Lower lobe of right lung (tissue), 2 donors: Measurements from ENCODE around the gene PRKAB2. TPM values are rescaled to one million over a fixed set of nuclear protein-coding genes. Genes with fewer than 3 reads are reported as not detected.
"Not testable (repeated sequence)": the region's sequence is repeated elsewhere in the genome, so short reads cannot be mapped to it uniquely, and the experiment has no call there.

Experiments used
- ATAC-seq, 2 donors: fragments of 200-7000 bp; cut with Tn5 transposase; one replicate each; pipeline ENCODE4 v1.9.1; 2020 to 2022; ENCODE audit warnings: mild to moderate bottlenecking in 2 of 2, moderate library complexity in 2 of 2
- DNase-seq: peaks from one replicate; pipeline ENCODE4 v3.0.0-alpha.2; 2020
- H3K27ac ChIP-seq: fragments of 200-600 bp; one replicate; pipeline ENCODE4 v1.8.0; 2022
- H3K27me3 ChIP-seq: fragments of 200-600 bp; one replicate; pipeline ENCODE4 v1.8.0; 2022; ENCODE audit warnings: low read depth
- H3K36me3 ChIP-seq: fragments of 200-600 bp; one replicate; pipeline ENCODE4 v1.8.0; 2022; ENCODE audit warnings: mild to moderate bottlenecking
- H3K4me1 ChIP-seq: fragments of 200-600 bp; one replicate; pipeline ENCODE4 v1.8.0; 2022
- H3K4me3 ChIP-seq: fragments of 200-600 bp; one replicate; pipeline ENCODE4 v1.8.0; 2022; ENCODE audit warnings: mild to moderate bottlenecking
- H3K9me3 ChIP-seq: fragments of 200-600 bp; one replicate; pipeline ENCODE4 v1.8.0; 2022
- intact Hi-C: fragments of 100-400 bp; cut with DNase I; formaldehyde crosslinking; loops from one replicate; pipeline ENCODE4 v1.11.0; 2022
- total RNA-seq: library from RNA; stranded (reverse); fragmentation: NEBNext Ultra II Directional; extraction: Animal tissue kit (Norgen Biotek cat#: 25700); gene quantifications from one replicate; pipeline ENCODE4 v1.2.1, GENCODE V29; 2021
- TF ChIP-seq, protein P1 (sequence below): fragments of 200-600 bp; IDR thresholded peaks from one replicate; pipeline ENCODE4 v1.8.0; 2022; ENCODE audit warnings: antibody characterized with exemption, mild to moderate bottlenecking
- donor health status: DM: no; HTN: yes; CAD: no; lungs with severe emphysema.

The PRKAB2 gene
- total RNA-seq, 1 donor from 2014 or later, result 11.3 TPM

DNA sequence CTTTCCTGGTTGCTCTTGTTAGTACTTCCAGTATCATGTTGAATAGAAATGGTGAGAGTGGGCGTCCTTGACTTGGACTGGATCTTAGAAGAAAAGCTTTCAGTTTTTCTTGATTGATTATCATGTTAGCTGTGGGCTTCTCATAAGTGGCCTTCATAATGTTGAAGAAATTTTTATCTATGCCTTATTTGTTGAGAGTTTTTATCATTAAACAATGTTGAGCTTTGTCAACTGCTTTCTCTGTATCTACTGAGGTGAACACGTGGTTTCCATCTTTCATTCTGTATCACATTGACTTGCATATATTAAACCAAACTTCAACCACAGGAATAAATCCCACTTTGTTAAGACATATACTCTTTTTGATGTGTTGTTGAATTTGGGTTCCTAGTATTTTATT is 29.4 kb downstream of the PRKAB2 start:
- DNase-seq (no peak), ATAC-seq (no peak)
- Histone ChIP-seq H3K27me3 (no peaks in the 10 kb centered on the region), H3K27ac (no peak overlapping the region), H3K4me1 (no peaks in the 10 kb centered on the region), H3K36me3 (no peaks in the 10 kb centered on the region), H3K4me3 (no peak overlapping the region), H3K9me3 (no peaks in the 10 kb centered on the region)
- intact Hi-C loops, result no loop called here
- TF ChIP-seq, protein P1, sequence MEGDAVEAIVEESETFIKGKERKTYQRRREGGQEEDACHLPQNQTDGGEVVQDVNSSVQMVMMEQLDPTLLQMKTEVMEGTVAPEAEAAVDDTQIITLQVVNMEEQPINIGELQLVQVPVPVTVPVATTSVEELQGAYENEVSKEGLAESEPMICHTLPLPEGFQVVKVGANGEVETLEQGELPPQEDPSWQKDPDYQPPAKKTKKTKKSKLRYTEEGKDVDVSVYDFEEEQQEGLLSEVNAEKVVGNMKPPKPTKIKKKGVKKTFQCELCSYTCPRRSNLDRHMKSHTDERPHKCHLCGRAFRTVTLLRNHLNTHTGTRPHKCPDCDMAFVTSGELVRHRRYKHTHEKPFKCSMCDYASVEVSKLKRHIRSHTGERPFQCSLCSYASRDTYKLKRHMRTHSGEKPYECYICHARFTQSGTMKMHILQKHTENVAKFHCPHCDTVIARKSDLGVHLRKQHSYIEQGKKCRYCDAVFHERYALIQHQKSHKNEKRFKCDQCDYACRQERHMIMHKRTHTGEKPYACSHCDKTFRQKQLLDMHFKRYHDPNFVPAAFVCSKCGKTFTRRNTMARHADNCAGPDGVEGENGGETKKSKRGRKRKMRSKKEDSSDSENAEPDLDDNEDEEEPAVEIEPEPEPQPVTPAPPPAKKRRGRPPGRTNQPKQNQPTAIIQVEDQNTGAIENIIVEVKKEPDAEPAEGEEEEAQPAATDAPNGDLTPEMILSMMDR, result no peak

DNA sequence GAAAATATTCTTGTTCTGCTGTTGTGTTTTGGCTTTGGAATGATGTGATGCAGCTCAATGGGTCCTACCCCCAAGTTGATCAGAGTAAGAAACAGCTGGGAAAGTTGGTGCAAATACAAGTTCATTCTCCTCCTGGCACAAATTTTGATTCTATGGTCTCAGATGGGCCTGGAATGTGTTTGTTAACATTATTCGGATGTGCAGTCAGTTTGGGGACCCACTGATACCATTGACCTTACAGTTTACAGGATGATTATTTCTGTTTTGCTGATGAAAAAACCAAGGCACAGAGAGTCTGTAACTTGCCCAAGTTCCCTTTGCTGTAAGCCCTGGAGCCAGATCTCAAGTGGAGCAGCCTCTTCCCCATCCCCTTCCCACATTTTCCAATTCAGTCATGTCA is 41.5 kb downstream of the PRKAB2 start:
- DNase-seq, H3K27me3 ChIP-seq, H3K9me3 ChIP-seq, H3K4me1 ChIP-seq, H3K27ac ChIP-seq, intact Hi-C loops, H3K36me3 ChIP-seq, H3K4me3 ChIP-seq: not testable (repeated sequence)
- peak in 1 of 2 donors; percentile 19 for ATAC-seq

DNA sequence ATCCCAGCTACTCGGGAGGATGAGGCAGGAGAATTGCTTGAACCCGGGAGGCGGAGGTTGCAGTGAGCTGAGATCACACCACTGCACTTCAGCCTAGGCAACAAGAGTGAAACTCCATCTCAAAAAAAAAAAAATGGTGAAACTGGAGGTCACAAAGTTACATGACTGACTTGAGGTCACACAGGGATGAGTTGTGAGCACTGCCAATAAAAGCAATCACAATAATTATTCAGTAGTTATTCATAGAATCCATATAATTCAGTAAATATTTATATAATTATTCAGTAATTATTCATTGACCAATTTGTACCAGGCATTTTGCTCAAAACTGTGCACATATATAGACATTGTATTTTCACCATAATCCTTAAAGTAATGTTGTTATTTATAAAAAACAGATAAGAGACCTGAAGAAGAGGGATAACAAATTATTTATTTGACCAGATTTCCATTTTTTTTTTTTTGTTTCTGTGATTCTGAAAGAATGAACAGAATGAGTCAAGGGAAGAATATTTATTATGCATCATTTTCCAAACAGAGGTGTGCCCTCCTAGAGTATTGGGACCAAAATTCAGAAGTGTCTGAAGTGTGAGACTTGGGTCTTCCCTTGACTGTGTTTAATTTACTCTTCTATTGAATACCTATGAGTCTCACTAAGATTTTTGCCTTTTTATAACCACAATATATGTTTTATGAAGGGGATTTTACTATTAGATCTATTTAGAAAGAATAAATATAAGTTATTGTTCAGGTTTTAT is 43.0 kb downstream of the PRKAB2 start:
- TF ChIP-seq, protein P1, result no peak
- no peaks in the 10 kb centered on the region for H3K27me3 ChIP-seq
- intact Hi-C loops, result no loop called here

DNA sequence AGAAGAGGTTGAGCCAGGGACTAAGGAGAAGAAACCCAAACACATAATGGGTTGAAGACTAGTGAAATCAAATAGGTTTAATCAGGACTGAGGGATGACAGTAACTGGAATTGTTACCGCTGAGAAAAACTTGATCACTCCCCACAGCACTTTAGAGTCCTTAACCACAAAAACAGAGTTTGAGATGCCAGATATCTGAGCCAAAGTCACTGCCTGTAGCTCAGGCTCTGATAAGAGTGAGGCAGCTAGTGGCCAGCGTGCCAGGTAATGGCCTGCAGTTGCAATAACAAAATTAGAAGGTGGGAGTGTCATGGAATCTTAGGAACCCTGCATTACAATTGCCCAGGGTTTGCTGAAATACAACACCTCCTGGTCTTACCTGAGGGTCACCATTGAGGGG is 48.0 kb downstream of the PRKAB2 start:
- TF ChIP-seq, protein P1, result no peak
- Histone ChIP-seq H3K4me3 (no peak overlapping the region), H3K27me3 (no peaks in the 10 kb centered on the region), H3K36me3 (no peaks in the 10 kb centered on the region), H3K4me1 (no peaks in the 10 kb centered on the region), H3K9me3 (no peaks in the 10 kb centered on the region), H3K27ac (no peak overlapping the region)
- intact Hi-C loops, result no loop called here
- no peak for DNase-seq
- no peak for ATAC-seq

More for the DNA sequence above, 43.0 kb downstream of the PRKAB2 start:
- H3K36me3 ChIP-seq, result no peaks in the 10 kb centered on the region
- ATAC-seq (no peak), DNase-seq (no peak)
- H3K9me3 ChIP-seq, result no peaks in the 10 kb centered on the region
- H3K4me1 ChIP-seq, result no peaks in the 10 kb centered on the region
- H3K4me3 ChIP-seq, result no peak overlapping the region
- H3K27ac ChIP-seq, result no peak overlapping the region

DNA sequence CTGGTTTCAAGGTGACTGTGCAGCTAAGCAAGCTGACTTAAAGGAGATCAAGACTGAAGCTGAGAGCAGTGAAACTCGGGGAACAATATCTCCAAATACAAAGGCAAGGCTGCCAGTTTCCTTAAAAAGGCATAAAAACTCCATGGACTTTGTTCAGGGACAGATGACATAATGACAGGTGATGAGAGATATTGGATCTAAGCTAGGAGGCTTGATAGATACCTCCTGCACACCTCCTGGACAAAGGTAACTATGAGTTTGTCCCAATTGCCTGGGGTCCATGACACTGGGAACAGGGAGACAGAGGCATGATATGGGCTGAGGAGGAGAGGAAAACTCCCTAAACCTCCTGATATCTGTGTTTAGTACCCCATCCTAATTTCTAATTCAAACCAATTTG is 55.2 kb downstream of the PRKAB2 start:
- TF ChIP-seq, protein P1, result no peak
- Histone ChIP-seq H3K9me3 (no peaks in the 10 kb centered on the region), H3K36me3 (no peaks in the 10 kb centered on the region), H3K27me3 (no peaks in the 10 kb centered on the region), H3K4me1 (no peaks in the 10 kb centered on the region), H3K27ac (no peak overlapping the region), H3K4me3 (no peak overlapping the region)
- intact Hi-C loops, result no loop called here
- no peak for ATAC-seq
- no peak for DNase-seq

DNA sequence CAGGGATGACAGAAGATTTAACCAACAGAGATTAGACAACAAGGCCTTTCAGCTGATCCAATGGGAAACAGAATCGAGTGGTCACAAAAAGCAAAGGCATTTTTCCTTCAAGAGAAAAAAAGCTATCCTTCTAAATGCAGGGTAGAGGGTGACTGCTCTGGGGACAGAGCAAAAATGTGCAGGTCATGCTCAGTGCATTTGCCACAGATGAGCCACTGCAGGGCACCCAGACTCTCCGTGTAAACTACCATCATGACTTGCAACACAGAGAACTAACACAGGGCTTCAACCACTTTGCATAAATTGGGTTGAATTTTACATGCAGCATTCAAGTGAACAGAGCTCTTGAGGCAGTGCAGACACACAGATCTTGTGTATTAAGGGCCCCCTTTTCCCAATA is 56.8 kb downstream of the PRKAB2 start:
- Histone ChIP-seq H3K36me3 (no peaks in the 10 kb centered on the region), H3K4me1 (no peaks in the 10 kb centered on the region), H3K9me3 (no peaks in the 10 kb centered on the region), H3K4me3 (no peak overlapping the region), H3K27ac (no peak overlapping the region), H3K27me3 (no peaks in the 10 kb centered on the region)
- ATAC-seq (no peak), DNase-seq (no peak)
- intact Hi-C loops, result no loop called here
- TF ChIP-seq, protein P1, result no peak

DNA sequence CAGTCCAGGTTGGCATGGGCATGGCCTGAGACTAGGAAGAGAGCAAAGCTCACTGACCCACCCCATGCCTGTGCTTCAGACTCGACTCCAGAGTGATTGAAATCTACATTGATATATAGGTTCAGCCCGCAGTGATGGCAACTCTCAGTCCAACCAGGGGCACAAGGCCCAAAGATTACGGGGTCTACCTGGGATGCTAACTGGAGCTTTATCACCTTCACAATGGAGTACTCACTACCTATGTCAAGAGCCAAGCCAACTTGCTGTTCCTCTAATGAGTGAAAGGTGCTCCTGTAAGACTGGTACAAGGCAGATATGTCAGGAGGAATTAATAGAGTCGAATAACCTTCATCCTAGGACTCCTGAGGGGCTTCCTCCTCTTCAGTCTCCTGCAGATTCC is 57.2 kb downstream of the PRKAB2 start:
- H3K4me3 ChIP-seq, H3K9me3 ChIP-seq, H3K36me3 ChIP-seq, H3K27ac ChIP-seq, ATAC-seq, DNase-seq, H3K27me3 ChIP-seq, intact Hi-C loops, H3K4me1 ChIP-seq: not testable (repeated sequence)

DNA sequence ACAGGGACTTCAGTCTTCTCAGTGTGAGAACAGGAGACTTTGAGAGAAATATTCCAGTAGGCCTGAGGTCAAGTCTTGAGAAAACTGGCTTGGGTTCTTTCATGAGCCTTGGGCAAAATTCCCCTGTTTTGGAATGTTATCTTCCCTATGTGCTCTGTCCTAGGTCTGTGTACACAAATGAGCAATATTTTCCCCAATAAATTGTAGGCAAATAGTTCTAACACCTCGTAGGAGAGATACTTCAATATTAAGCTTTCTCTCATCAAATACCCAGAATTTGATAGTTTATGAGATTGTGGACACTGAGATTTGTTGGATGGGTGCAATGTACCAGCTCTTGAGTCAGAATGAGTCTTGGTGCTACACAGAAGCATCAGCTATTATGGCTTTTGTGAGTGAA is 57.9 kb downstream of the PRKAB2 start:
- H3K4me1 ChIP-seq, H3K27me3 ChIP-seq, intact Hi-C loops, H3K4me3 ChIP-seq, H3K27ac ChIP-seq, H3K36me3 ChIP-seq, ATAC-seq, DNase-seq, H3K9me3 ChIP-seq: not testable (repeated sequence)
